Choroid plexus epithelial cell (primary cell): ENCODE measurements around the gene MYO1D.

ENCODE experiments used
- DNase-seq: peaks from one replicate; pipeline ENCODE4 v3.0.0-alpha.2; 2010; ENCODE audit warnings: low read depth
- H3K4me3 ChIP-seq: 2 replicates; pipeline ENCODE4 v1.5.1; 2011; ENCODE audit warnings: low read depth, mild to moderate bottlenecking, control low read depth, low read length, moderate library complexity
- TF ChIP-seq, protein P1 (sequence below): conservative IDR thresholded peaks from 2 replicates; pipeline ENCODE4 v1.5.1; 2011; ENCODE audit warnings: low read depth, mild to moderate bottlenecking, control low read depth, inconsistent platforms, low read length, moderate library complexity

The MYO1D gene

DNA sequence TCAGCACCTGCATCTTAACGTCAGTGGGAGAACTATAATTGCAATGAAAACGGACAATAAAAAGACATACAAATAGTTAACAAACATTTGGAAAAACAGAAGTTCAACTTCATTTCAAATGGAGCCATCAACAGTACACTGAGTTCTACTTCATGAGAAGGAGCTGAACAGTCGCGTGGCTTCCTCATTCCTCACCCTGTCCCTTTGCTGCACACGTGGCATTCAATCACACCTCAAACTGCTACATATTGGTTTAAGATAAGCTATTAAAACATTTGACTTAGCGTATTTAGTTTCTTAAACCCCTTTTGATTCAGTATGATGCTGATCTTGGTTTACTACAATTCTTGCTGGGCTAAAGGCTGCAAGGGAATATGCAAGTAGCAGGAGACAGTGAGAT lies 313.3 kb downstream of the MYO1D start:
- H3K4me3 ChIP-seq = no peak overlapping the region
- TF ChIP-seq, protein P1, sequence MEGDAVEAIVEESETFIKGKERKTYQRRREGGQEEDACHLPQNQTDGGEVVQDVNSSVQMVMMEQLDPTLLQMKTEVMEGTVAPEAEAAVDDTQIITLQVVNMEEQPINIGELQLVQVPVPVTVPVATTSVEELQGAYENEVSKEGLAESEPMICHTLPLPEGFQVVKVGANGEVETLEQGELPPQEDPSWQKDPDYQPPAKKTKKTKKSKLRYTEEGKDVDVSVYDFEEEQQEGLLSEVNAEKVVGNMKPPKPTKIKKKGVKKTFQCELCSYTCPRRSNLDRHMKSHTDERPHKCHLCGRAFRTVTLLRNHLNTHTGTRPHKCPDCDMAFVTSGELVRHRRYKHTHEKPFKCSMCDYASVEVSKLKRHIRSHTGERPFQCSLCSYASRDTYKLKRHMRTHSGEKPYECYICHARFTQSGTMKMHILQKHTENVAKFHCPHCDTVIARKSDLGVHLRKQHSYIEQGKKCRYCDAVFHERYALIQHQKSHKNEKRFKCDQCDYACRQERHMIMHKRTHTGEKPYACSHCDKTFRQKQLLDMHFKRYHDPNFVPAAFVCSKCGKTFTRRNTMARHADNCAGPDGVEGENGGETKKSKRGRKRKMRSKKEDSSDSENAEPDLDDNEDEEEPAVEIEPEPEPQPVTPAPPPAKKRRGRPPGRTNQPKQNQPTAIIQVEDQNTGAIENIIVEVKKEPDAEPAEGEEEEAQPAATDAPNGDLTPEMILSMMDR = no peak

DNA sequence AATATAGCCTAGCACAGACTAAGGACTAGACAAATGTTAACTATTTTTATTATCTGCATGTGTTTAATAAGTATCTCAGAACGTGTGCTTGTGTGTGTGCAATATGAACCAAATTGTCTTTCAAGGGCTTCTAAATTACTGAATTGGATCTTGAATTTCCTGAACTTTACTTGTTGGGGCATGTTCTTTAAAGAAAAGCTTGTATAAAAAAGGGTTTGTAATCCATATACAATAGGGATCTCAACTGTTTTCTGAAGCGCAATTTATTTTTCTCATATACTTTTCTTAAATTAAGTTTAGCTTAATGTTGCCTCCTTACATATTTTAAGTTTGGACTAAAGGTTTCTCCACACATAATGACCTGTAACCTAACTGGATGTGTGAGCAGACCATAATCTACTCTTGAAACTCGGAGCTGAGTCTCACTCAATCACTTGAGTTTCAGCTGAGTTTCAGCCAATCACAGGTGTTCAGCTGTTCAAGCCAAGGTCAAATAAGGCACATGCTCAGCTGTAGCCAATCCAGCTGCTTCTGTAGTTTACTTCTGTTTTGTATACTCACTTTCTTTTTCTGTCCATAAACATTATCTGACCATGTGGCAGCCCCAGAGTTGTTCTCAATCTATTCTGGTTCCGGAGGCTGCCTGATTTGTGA lies 317.8 kb downstream of the MYO1D start:
- TF ChIP-seq, protein P1 = no peak
- no peak for DNase-seq
- no peak overlapping the region for H3K4me3 ChIP-seq

More for the DNA sequence above, 313.3 kb downstream of the MYO1D start:
- no peak for DNase-seq

DNA sequence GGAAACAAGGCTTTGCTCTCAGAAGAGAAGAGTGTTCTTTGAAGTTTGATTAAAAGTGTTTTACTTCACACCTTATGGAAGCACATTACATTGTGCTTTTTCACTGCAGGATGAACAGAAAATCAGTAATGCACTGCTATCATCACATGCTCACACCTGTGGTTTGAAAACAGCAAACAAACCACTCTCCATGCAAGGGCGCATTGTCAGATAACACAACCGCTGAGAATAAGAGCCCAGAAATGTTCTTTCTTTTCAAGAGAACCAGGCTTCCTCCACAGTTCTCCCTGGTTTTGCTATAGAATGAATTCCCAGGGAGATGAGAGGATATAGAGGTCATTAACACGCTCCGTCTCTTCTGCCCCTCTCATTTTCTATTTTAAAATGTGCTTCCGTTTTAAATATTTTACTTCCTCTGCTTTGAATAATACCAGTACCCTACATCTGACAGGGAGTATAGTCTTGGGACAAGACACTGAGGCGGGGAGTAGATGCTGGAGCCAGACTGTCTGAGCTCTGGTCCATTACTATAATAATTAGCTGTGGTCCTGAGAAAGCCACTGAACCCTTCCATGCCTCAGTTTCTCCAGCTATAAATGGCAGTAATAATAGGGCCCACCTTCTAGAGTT lies 318.5 kb downstream of the MYO1D start:
- DNase-seq = no peak
- TF ChIP-seq, protein P1 = no peak
- no peak overlapping the region for H3K4me3 ChIP-seq

DNA sequence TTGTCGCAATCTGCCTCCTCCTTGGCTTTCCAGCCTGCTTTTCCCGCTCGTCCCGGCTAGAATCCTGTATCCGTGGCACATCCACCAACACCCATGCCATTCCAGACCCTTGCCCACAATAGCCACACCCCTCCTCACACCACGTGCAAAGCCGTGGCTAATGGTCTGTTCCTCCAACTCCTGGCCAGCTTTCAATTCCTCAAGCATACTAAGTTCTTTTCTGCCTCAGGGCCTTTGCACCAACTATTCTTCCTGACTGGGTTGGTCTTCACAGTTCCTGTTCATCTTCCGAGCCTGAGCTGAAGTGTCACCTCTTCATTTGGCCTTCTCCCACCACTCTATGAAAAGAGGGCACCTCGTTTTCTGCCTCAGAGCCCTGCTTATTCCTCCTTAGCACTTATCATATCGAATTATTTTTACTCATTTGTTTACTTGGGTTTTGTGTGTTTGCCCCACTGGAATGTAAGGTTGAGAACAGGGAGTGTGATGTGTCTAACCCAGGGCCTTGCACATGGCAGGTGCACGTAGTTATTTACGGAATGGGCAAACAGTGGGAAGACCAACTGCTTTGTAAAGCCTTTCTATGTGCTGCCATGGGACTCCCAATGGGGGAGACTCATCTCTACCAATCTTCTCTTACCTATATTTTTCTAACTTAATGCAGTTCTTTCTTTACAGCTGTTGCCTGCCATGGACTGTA lies 321.2 kb downstream of the MYO1D start:
- DNase-seq = no peak
- no peak overlapping the region for H3K4me3 ChIP-seq
- TF ChIP-seq, protein P1 = no peak

DNA sequence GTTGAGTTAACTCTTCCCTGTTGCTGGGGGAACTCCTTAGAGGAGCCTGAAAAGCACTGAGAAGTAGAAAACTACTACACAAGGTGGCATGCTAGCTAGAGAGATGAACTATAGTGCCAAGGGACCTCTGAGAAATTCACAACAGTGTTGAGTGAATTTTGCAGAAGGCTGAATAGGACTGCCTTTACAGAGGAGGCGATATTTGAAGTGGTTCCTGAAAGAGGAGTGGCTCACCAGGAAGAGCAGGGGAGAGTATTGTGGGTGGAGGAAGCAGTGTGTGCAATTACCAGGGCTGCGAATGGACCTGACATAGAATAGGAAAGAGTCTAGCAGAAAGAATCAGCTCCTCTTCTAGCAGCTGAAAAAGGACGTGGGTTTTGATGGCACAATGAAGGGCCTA lies 323.8 kb downstream of the MYO1D start:
- no peak overlapping the region for H3K4me3 ChIP-seq
- DNase-seq = no peak
- TF ChIP-seq, protein P1 = no peak

DNA sequence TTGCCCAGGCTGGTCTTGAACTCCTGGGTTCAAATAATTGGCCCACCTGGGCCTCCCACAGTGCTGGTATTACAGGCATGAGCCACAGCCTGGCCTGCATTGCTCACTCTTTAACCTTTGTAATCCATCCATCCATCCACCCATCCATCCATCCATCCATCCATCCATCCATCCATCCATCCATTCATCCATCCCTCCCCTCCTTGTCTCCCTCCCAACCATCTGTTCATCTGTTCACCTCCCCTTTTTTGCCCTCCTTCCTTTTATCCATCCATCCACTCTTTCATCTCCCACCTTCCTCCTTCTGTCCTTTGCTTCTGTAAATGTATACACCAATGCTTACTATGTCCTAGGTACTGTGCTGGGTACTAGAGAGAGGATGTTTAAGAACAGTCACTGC lies 324.6 kb downstream of the MYO1D start:
- TF ChIP-seq, protein P1 = no peak

More for the DNA sequence above, 324.6 kb downstream of the MYO1D start:
- no peak overlapping the region for H3K4me3 ChIP-seq
- no peak for DNase-seq
